ENCODE data around the gene CDH24.

The CDH24 gene

GRCh38 chr14:23042162-23042965 lies 15.0 kb downstream of the CDH24 start, which contains the start of gene PSMB11:
Gene PSMB11 (plus strand): TSS chr14:23042212. CDS start chr14:23042226, 14 bp downstream.
- TF ChIP-seq CTCF (IDR thresholded peaks at IDR 0.05; ENCODE audit: low read depth, low read length, missing control alignments): no peak
- no peak for DNase-seq (ENCODE audit: low read depth)
- no peak within 1 kb of the TSS for H3K4me3 ChIP-seq (ENCODE audit: low read depth, low read length)

GRCh38 chr14:23041729-23042128 lies 15.6 kb downstream of the CDH24 start:
- TF ChIP-seq CTCF (IDR thresholded peaks at IDR 0.05; ENCODE audit: low read depth, low read length, missing control alignments): no peak
- no peak overlapping the region for H3K4me3 ChIP-seq (ENCODE audit: low read depth, low read length)
- no peak for DNase-seq (ENCODE audit: low read depth)

GRCh38 chr14:23040100-23040499 lies 17.2 kb downstream of the CDH24 start:
- no peak overlapping the region for H3K4me3 ChIP-seq (ENCODE audit: low read depth, low read length)
- TF ChIP-seq CTCF (IDR thresholded peaks at IDR 0.05; ENCODE audit: low read depth, low read length, missing control alignments): no peak
- no peak for DNase-seq (ENCODE audit: low read depth)

GRCh38 chr14:23035303-23036144 lies 21.8 kb downstream of the CDH24 start:
- TF ChIP-seq CTCF (IDR thresholded peaks at IDR 0.05; ENCODE audit: low read depth, low read length, missing control alignments): no peak
- peak overlapping the region; percentile 77 for H3K4me3 ChIP-seq (ENCODE audit: low read depth, low read length)
- no peak for DNase-seq (ENCODE audit: low read depth)

GRCh38 chr14:23034498-23035302 lies 22.6 kb downstream of the CDH24 start, which contains the start of gene PSMB5:
Gene PSMB5 (minus strand): TSS chr14:23034900. CDS start chr14:23034881, 19 bp downstream.
- TF ChIP-seq CTCF (IDR thresholded peaks at IDR 0.05; ENCODE audit: low read depth, low read length, missing control alignments): no peak
- DNase-seq (ENCODE audit: low read depth): peak; percentile 96
- H3K4me3 ChIP-seq (ENCODE audit: low read depth, low read length): peak within 1 kb of the TSS; percentile 77

GRCh38 chr14:23033801-23034497 lies 23.4 kb downstream of the CDH24 start:
- TF ChIP-seq CTCF (IDR thresholded peaks at IDR 0.05; ENCODE audit: low read depth, low read length, missing control alignments): no peak
- peak overlapping the region; percentile 77 for H3K4me3 ChIP-seq (ENCODE audit: low read depth, low read length)
- no peak for DNase-seq (ENCODE audit: low read depth)
